Osteocyte (in vitro differentiated cells): ENCODE results near the gene CD79B. TPM values are rescaled to one million over a fixed set of nuclear protein-coding genes. Genes with fewer than 3 reads are reported as not detected.
"Not testable (repeated sequence)": the region's sequence is repeated elsewhere in the genome, so short reads cannot be mapped to it uniquely, and the experiment has no call there.

ENCODE experiments used
- DNase-seq: peaks from one replicate; pipeline ENCODE4 v3.0.0; 2021; ENCODE audit warnings: mixed read lengths; ENCODE audit not compliant: unreplicated experiment; ENCODE audit errors: extremely low spot score
- H3K27ac Mint-ChIP-seq: one replicate; pipeline ENCODE4 v1.8.0; 2021; ENCODE audit warnings: mild to moderate bottlenecking, mixed read lengths; ENCODE audit not compliant: unreplicated experiment
- H3K27me3 Mint-ChIP-seq: one replicate; pipeline ENCODE4 v1.8.0; 2021; ENCODE audit warnings: mixed read lengths; ENCODE audit not compliant: unreplicated experiment
- H3K36me3 Mint-ChIP-seq: one replicate; pipeline ENCODE4 v1.8.0; 2021; ENCODE audit warnings: mixed read lengths; ENCODE audit not compliant: unreplicated experiment
- H3K4me1 Mint-ChIP-seq: one replicate; pipeline ENCODE4 v1.8.0; 2021; ENCODE audit warnings: mixed read lengths; ENCODE audit not compliant: unreplicated experiment
- H3K4me3 Mint-ChIP-seq: one replicate; pipeline ENCODE4 v1.8.0; 2021; ENCODE audit warnings: mild to moderate bottlenecking, moderate library complexity, mixed read lengths; ENCODE audit not compliant: unreplicated experiment
- H3K9me3 Mint-ChIP-seq: one replicate; pipeline ENCODE4 v1.8.0; 2021; ENCODE audit warnings: mixed read lengths; ENCODE audit not compliant: unreplicated experiment
- total RNA-seq: library from RNA; stranded (reverse); gene quantifications from 2 replicates; pipeline ENCODE4 v1.2.1, GENCODE V29; 2021
- TF ChIP-seq, protein P1 (sequence below): fragments of 200-600 bp; sonication (generic); IDR thresholded peaks from 2 replicates; pipeline ENCODE4 v1.5.0; 2021; ENCODE audit warnings: antibody characterized with exemption, mild to moderate bottlenecking, moderate library complexity

CD79B gene
- total RNA-seq, 1 donor from 2014 or later = not detected

DNA sequence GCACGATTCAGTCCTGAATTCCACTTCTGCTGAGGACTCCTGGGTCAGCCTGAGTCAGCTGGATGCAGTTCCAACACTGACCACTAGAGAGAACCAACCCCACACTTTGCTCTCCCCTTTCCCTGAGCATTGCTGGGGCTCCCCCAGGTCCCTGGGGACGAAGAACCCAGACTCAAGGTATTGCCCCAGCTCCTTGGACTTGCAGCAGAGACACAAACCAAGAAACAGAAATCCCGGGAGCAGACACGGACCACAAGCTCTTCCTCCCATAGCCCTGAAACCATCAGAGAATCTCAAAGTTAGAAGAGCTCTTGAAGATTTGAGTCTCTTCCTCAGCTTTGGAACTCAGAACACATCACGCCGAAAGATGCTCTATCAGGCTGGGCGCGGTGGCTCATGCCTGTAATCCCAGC lies 12.8 kb downstream of the CD79B start:
- no peak overlapping the region for H3K4me3 Mint-ChIP-seq
- H3K27ac Mint-ChIP-seq = no peak overlapping the region
- DNase-seq = no peak
- no peaks in the 10 kb centered on the region for H3K36me3 Mint-ChIP-seq
- H3K4me1 Mint-ChIP-seq = peaks cover 3% of the 10 kb centered on the region
- peaks cover 41% of the 10 kb centered on the region for H3K27me3 Mint-ChIP-seq
- TF ChIP-seq, protein P1, sequence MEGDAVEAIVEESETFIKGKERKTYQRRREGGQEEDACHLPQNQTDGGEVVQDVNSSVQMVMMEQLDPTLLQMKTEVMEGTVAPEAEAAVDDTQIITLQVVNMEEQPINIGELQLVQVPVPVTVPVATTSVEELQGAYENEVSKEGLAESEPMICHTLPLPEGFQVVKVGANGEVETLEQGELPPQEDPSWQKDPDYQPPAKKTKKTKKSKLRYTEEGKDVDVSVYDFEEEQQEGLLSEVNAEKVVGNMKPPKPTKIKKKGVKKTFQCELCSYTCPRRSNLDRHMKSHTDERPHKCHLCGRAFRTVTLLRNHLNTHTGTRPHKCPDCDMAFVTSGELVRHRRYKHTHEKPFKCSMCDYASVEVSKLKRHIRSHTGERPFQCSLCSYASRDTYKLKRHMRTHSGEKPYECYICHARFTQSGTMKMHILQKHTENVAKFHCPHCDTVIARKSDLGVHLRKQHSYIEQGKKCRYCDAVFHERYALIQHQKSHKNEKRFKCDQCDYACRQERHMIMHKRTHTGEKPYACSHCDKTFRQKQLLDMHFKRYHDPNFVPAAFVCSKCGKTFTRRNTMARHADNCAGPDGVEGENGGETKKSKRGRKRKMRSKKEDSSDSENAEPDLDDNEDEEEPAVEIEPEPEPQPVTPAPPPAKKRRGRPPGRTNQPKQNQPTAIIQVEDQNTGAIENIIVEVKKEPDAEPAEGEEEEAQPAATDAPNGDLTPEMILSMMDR = peak; percentile 85
- no peaks in the 10 kb centered on the region for H3K9me3 Mint-ChIP-seq

DNA sequence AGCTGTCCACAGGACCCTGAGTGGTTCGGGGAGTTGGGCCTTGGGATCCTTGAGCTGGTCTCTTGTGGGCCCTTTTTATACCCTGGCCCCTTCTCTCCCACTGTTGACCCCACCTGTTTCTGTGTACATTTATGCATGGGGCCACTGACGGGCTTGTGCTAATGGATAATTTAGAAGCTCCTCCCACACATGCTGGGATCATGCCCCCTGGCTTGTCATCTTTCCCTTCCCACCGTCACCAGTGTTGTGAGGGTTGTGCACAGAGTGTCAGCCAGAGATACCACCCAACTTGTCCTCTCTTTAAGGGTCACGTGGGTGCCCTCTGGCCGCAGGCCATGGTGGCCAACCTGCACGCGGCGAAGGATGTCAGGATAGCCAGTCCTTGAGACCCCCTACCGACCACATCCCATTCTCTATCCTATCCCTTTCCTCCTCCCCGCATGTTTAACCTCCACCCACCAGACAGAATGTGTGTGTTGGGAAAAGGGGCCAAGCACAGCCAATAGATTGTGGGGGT lies 13.3 kb downstream of the CD79B start, which contains the start of gene GH1:
GH1 (minus strand) TSS at position 51 of the 517 bp plus-strand sequence. CDS start 63 bp downstream, outside the sequence.
- not testable (repeated sequence) for H3K9me3 Mint-ChIP-seq, H3K36me3 Mint-ChIP-seq, DNase-seq, H3K4me1 Mint-ChIP-seq, H3K27ac Mint-ChIP-seq, H3K4me3 Mint-ChIP-seq
- H3K27me3 Mint-ChIP-seq = peaks cover 43% of the 10 kb centered on the region

DNA sequence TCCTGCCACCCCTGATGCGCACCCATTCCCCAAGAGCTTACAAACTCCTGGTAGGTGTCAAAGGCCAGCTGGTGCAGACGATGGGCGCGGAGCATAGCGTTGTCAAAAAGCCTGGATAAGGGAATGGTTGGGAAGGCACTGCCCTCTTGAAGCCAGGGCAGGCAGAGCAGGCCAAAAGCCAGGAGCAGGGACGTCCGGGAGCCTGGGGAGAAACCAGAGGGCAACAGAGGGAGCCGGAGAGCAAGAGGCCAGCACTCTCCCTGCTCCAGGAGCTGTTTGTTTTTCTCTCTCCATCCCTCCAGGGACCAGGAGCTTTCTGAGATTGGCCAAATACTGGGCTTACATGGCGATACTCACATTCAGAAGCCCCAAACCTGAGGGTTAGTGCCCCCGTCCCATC lies 13.8 kb downstream of the CD79B start:
- H3K9me3 Mint-ChIP-seq = no peaks in the 10 kb centered on the region
- H3K27ac Mint-ChIP-seq = no peak overlapping the region
- TF ChIP-seq, protein P1 = no peak
- no peak for DNase-seq
- no peaks in the 10 kb centered on the region for H3K36me3 Mint-ChIP-seq
- peaks cover 3% of the 10 kb centered on the region for H3K4me1 Mint-ChIP-seq
- peaks cover 43% of the 10 kb centered on the region for H3K27me3 Mint-ChIP-seq
- no peak overlapping the region for H3K4me3 Mint-ChIP-seq

DNA sequence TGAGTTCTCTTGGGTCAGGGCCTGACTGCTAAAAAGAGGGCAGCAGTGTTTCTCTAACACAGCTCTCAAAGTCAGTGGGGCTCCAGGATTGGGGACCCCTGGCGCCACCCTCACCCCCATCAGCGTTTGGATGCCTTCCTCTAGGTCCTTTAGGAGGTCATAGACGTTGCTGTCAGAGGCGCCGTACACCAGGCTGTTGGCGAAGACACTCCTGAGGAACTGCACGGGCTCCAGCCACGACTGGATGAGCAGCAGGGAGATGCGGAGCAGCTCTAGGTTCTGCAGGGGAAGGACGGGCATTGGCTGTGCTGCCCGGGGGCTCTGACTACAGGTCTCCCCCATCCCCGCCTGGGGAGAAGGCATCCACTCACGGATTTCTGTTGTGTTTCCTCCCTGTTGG lies 14.5 kb downstream of the CD79B start:
- no peaks in the 10 kb centered on the region for H3K9me3 Mint-ChIP-seq
- TF ChIP-seq, protein P1 = no peak
- no peak overlapping the region for H3K4me3 Mint-ChIP-seq
- DNase-seq = no peak
- peaks cover 3% of the 10 kb centered on the region for H3K4me1 Mint-ChIP-seq
- peaks cover 43% of the 10 kb centered on the region for H3K27me3 Mint-ChIP-seq
- no peak overlapping the region for H3K27ac Mint-ChIP-seq
- no peaks in the 10 kb centered on the region for H3K36me3 Mint-ChIP-seq

DNA sequence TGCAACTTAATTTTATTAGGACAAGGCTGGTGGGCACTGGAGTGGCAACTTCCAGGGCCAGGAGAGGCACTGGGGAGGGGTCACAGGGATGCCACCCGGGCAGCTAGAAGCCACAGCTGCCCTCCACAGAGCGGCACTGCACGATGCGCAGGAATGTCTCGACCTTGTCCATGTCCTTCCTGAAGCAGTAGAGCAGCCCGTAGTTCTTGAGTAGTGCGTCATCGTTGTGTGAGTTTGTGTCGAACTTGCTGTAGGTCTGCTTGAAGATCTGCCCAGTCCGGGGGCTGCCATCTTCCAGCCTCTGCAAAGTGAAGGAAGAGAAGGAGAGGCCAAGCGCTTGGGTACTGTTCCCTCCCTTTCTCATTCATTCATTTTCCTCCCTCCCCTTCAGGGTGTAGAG lies 14.9 kb downstream of the CD79B start:
- DNase-seq, H3K9me3 Mint-ChIP-seq, H3K4me3 Mint-ChIP-seq, H3K4me1 Mint-ChIP-seq, H3K36me3 Mint-ChIP-seq, H3K27ac Mint-ChIP-seq: not testable (repeated sequence)
- H3K27me3 Mint-ChIP-seq = peaks cover 39% of the 10 kb centered on the region

DNA sequence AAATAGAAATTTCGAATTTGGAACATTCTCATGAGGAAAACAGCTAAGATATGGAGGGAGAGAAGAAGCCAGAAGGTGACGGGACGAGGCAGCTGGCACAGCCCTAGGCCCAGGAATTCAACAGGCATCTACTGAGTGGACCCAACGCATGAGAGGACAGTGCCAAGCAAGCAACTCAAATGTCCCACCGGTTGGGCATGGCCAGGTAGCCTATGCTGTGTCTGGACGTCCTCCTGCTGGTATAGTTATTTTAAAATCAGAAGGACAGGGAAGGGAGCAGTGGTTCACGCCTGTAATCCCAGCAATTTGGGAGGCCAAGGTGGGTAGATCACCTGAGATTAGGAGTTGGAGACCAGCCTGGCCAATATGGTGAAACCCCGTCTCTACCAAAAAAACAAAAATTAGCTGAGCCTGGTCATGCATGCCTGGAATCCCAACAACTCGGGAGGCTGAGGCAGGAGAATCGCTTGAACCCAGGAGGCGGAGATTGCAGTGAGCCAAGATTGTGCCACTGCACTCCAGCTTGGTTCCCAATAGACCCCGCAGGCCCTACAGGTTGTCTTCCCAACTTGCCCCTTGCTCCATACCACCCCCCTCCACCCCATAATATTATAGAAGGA lies 15.5 kb downstream of the CD79B start:
- Mint-ChIP-seq H3K27me3 (peaks cover 36% of the 10 kb centered on the region), H3K9me3 (no peaks in the 10 kb centered on the region), H3K27ac (no peak overlapping the region), H3K4me1 (peaks cover 3% of the 10 kb centered on the region), H3K4me3 (no peak overlapping the region), H3K36me3 (no peaks in the 10 kb centered on the region)
- DNase-seq = no peak
- TF ChIP-seq, protein P1 = no peak

DNA sequence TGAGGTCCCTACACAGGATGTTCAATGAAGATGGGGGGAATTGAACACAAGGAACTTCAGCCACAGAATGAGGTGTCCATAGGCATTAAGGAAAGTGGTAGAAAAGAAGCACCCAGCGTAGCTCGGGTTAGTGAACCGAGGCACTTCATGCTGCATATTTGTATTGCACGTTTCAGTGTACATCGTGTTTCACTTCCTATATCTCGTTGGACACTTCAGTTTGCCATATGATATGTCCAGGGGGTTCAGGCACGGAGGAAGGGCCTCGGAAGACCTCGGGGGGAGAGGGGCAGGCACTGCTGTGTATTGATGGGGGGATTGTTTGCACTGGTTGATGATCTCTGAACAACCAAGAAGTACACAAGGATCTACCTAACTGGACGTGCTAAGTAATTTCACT lies 16.4 kb downstream of the CD79B start:
- H3K36me3 Mint-ChIP-seq, H3K4me3 Mint-ChIP-seq, H3K9me3 Mint-ChIP-seq, H3K4me1 Mint-ChIP-seq, DNase-seq, H3K27ac Mint-ChIP-seq: not testable (repeated sequence)
- H3K27me3 Mint-ChIP-seq = peaks cover 36% of the 10 kb centered on the region
